H4 (cell line): ENCODE data around the gene KPNA1. TPM values are rescaled to one million over a fixed set of nuclear protein-coding genes. Genes with fewer than 3 reads are reported as not detected.

ENCODE experiments used
- DNase-seq: peaks from one replicate; pipeline ENCODE4 v3.0.0-alpha.2; 2015; ENCODE audit warnings: low spot score
- total RNA-seq: library from RNA; depleted of rRNA; stranded (reverse); fragments of >200 nt; shearing (Covaris generic); gene quantifications from 2 replicates; pipeline ENCODE4 v1.2.3, GENCODE V29; 2014; rRNA removed

Gene KPNA1
- 43.5 and 67.2 TPM in 2 replicates for total RNA-seq

DNA sequence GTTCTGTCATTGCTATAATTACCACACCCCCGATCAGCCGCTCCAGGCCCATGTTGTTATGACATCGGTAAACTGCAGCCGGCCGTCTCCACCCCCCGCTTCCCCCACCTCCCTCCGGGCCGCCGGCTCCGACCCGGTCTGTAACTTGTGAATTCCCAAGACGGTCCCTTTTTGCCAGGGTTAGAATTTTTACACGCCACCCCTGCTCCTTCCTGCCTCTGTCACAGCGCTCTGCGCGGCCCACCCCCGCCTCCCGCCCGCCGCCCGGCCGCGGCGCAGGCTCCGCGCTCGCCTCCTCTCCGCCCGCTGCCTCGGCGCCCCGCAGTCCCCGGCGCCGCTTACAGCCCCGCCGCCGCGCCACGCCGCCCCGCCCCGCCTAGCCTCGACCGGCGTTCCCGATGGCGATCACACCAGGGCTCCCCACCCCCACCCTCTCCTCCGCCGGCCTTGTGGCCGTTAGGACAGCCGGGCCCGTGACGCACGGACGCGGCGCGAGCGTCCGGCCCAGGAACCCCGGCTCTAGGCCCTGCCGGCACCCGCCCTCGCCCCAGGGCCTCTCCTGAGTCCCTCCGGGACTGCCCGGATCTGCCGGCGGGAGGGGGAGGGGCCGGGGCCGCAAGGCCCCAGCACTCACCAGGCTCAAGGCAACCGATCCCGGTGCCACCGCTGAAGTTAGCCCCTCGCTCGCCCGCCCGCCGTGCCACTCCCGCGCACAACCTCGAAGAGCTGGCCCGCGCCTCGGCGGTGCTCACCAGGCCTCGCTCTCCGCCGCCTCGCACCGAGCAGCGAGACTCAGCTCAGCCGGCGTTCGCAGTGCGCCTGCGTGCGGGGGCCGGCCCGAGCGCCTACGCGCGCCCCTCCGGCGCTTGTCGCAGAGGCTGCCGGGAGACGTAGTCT lies at the start of gene KPNA1:
KPNA1 (minus strand) TSS at position 817 of the 897 bp plus-strand sequence. CDS start 18,374 bp downstream, outside the sequence.
- DNase-seq = peak; percentile 87

DNA sequence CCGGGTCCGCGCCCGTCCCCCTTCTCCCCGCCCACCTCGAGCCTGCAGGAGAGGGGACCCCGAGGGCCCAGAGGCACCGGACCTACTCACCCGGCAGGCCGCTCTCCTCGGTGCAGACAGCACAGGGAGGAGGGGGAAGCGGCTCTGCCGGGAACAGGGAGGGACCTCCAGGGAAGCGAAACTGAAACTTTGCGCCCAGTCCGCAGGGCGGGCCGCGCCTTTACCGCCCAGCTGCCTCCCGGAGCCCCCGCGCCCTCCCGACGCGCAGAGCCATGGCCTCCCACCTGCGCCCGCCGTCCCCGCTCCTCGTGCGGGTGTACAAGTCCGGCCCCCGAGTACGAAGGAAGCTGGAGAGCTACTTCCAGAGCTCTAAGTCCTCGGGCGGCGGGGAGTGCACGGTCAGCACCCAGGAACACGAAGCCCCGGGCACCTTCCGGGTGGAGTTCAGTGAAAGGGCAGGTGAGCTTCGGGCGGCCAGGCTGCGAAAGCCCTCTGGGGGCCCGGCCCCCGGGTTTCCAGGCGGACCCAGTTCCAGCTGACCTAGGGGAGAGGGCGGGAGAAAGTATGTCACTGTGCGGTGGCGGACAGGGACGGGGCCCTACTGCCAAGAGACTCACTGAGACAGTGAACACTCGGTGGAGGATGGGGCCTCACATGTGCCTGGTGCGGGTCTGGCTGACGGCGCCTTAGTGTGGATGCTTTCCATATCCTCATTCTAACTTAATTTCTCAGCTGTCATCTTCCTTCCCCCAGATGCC lies 49.6 kb upstream of the KPNA1 start, which contains the start of the genes DTX3L and PARP9:
DTX3L (plus strand) TSS at position 184 of the 758 bp plus-strand sequence; CDS start at position 273, 89 bp downstream.
PARP9 (minus strand) TSS at position 146 of the 758 bp plus-strand sequence. CDS start 4,680 bp downstream, outside the sequence.
- peak; percentile 88 for DNase-seq

DNA sequence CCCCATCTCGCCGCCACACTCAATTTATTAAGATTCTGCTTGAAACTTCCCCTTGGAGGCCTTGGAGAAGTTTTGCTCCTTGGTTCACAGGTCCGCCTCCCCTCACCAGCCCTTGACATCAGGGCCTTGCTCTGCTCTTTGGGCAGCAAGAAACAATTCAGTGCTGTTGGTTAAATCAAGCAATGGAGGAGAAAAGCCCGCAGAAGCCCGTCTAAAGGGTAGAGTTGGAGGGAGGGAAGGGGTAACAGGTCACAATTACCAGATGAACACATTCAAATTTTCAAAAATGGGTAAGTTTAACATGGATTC lies 48.9 kb upstream of the KPNA1 start:
- no peak for DNase-seq

DNA sequence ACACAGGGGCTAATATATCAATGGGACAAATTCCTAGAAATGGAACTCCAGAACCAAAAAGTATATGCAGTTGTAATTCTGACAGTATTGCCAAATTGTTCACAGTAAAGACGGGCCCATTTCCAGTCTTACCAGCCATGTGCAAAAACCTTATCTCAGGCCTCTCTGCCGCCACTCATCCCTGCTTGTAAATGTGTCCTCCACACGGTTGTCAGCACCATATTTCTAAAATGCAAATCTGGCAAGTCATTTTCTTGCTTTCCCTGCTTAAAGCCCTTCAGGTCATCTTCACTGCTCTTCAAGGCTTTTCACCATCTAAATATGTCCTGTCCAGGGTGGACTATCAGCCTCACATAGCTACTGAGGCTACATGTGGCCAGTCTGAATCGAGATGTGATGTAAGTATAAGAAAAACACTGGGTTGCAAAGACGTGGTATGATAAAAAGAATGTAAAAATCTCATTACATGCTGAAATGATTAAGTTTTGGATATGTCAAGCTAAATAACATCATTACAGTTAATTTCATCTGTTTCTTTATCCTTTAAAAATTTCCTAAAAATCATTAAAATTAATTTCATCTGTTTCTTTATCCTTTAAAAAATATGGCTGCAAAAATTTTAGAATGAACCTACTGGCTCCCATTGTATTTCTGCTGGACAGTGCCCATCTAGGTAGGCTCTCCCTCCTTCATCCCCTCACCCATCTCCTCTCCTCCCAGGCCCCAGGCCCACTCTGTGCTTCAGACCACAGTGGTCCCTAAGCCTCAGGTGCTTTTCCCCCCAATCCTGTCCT lies 48.4 kb upstream of the KPNA1 start:
- DNase-seq = no peak

DNA sequence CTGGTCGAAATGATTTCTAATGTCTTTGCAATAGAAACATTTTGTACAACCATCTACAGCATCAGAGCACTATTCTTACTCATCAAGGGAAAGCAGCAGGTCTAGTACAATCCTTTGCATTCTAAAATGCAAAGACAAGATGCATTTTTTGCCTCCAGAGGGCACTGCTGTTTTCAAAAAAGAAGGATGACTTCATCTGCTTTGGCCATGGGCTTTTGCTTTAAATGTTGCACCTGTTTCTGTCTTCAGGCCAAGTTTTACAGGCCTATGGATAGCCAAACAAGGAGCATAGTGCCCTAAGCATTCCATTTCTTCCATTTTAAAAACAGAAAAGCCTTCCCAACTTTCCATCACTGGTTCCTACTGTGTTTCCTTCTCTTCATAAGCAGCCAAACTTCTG lies 45.9 kb upstream of the KPNA1 start:
- peak; percentile 58 for DNase-seq

DNA sequence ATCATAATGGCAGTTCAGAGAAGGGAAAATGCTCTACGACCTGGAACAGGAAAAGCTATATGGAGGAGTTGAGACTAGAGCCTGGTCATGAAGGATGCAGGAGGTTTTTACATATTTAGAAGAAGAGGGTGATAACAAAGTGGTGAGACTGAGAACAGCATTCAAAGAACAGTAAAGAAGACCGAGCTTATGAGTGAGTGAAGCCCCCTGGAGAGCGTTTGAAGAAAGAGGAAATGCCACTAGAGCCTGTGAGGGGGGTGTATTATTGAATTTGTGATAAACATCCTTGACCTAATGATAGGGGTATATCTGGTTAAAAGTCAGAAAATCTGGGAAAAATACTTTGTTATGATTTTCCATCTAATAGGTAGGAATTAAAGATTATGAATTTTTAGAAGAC lies 45.2 kb upstream of the KPNA1 start:
- DNase-seq = no peak

DNA sequence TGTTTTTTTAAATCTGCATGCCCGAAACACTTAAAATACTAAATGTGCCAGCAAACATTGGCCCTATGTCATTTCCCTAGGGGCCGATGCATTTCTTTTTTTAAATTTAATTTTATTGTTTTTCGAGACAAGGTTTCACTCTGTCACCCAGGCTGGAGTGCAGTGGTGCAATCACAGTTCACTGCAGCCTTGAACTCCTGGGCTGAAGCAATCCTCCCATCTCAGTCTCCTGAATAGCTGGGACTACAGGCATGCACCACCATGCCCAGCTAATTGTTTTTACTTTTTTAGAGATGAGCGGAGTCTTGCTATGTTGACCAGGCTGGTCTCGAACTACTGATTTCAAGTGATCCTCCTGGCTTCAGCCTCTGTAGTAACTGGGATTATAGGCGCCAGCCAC lies 43.9 kb upstream of the KPNA1 start:
- DNase-seq = no peak

DNA sequence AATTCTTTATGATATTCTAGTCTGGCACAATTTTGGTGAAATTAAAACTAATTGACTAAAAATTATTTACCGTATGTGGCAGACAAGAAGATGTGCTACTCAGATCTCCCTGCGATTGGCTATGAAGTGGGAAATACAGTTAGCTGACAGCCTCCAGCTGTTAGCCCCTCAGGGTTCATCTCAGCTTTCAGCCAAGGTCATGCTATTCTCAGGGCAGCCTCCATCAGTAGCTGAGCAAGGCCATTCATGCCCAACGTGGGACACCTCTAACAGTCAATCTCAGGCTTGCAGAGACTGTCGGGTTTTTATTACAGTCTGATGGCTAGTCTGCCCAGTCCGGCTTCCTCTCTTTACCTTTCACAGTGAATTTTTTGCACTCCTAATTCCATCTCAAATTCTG lies 42.6 kb upstream of the KPNA1 start:
- DNase-seq = no peak

DNA sequence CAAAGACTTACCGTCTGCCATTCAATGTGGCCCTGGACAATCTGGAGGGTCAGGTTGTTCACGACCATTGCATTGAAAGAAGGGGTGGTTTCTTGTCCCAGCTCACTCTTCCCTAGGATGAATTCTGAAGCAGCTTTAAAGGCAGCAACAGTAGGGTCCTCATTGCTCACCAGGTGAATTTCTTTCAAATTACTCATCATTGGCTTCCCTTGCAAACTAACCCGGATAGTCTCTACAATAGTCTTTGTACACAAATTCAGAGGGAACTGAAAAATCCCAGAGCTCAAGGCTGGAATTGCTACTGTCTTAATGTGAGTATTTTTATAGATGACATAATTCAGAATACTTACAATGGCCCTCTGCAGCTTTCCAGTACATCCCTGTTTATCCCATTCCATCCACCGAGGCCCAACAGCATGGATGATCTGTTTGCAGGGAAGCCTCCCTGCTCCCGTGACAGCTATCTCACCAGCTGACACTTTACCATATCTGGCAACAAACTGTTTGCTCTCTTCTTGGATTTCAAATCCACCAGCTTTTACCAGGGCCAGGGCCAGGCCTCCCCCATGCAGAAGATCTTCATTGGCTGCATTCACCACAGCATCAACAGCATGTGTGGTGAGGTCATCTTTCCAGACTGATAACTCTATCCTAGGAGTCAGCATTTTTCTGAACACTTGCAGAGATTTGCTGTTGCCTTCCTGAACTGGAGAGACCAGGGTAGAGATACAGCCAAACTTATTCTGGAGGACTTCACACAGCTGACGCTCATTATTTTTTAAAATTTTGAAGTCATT lies 40.7 kb upstream of the KPNA1 start:
- DNase-seq = no peak

DNA sequence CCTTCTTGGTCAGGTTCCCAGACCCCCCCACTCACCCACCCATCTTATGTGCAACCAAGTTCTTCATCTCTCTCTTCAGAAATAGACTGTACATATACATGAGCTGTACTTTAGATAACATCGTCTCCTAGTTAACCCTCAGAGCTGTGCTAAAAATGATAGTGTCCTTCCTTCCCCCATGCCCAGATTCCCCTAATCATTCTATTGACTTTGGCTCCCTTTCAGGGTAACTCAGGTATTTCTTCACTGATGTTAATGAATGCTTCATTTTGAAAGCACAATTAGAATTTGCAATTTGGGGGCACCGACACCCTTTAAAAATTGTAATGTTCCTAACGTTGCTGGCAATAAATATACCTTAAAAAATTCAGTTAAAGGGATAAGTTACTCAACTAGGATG lies 38.4 kb upstream of the KPNA1 start:
- no peak for DNase-seq

DNA sequence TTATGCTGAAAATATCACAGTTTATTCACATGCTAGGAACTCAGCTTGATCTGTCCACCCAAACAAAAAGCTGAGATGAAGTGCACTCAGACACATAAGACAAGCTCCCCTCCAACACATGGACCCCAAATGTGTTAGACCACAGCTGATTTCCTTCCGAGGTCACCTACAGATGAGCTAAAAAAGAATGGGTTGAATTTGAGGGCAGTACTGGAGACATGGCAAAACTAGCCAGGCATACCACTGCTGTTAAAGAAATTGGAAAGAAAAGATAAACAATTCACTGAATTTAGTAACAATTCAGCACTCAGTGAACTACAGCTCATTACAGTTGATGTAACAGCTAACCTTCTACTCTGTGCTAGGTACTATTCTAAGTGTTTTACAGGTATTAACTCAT lies 33.9 kb upstream of the KPNA1 start:
- no peak for DNase-seq

DNA sequence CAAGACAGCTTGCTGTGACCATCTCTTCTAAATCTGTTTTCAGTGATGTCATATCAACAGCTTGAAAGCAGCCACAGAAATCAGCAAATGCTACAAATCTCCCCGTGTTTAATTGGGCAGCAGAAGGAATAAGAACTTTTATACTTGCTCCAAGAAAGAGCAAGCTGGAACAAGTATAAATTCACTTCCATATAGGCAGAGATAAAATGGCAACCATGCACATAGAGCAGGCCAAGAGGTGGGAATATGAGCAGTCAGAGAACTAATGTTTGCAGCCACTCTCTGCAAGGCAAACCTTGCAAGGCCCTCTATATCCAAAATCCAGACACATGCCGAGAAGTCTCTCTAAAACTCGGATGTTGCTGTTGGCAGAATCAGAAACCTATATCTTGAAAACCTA lies 33.3 kb upstream of the KPNA1 start:
- no peak for DNase-seq

DNA sequence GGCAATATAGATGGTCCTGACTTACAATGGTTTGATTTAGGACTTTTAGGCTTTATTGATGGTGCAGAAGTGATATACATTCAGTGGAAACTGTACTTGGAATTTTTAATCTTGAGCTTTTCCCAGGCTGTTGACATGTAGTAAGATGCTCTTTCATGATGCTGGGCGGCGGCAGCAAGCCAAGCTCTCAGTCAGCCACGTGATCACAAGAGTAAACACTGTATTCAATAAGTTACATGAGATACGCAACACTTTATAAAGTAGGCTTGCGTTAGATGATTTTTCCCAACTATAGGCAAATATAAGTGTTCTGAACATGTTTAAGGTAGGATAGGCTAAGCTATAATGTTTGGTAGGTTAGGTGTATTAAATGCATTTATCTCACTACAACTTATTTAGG lies 31.4 kb upstream of the KPNA1 start:
- DNase-seq = no peak

DNA sequence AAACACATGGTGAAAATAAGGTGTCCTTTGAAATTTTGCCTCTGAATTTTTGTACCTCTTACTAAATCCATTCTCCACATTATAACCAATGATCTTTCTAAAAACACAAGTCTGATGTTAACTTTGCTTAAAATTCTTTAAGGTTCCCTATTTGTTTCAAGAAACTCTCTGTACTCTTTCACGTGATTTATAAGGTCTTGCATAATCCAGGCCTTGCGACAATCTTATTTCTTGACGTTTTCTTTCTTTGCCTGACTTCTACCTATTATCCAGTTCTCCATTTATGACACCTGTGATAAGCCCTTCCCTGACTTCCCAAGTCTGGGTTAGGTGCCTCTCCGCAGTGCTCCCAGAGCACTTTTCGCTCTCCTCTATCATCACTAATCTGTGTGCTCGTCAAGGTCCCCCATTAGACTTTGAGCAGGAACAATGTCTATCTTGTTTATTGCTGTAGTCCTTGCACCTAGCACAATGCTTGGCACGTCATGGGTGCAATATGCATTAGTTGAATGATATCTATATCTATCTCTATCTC lies 24.3 kb upstream of the KPNA1 start:
- DNase-seq = no peak

DNA sequence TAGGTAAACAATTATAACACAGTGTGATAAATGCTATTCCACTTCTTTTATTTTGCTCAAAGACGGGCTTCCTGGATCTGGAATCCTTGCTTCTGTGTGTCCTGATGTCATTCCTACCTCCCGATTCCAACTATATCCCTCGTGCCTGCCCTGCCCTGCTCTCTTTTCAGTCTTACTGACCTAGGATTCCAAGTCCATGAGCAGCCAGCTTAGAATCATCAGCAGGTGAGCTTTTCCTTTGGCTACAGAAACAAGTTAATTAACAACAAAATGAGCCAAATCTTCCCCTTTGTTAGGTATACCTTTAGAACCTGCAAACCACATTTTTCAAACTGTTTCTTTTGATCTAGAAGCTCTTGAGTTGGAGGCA lies 21.9 kb upstream of the KPNA1 start:
- no peak for DNase-seq

DNA sequence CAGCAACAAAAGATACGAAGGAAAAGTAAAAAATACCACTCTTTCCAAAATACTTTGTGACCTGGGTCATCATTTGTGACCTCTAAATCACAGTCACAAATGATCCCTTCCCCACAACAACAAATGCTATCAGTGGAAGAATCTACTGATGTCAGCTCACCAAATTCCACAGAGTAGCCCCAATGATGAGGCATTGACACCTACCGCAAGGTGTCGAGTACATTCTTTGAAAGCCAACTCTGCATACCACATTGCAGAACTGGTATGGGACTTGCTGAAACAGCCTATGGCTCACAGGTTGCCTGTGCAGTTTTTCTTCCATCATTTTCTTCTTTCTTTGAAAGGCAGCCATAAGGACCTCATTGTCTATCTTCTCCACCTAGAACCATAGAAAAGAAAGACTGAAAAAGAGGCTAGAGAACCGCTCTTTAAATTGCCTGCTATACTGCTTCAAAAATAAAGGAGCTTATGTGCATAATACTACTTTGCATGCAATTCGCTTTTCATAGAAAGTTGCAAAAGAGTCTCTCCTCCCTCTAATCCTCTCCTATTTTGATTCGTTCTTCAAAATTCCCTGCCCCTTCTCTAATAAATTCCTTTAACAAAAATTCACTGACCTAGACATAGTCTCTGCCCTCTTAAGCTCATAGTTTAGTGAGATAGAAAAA lies 21.4 kb upstream of the KPNA1 start:
- no peak for DNase-seq

DNA sequence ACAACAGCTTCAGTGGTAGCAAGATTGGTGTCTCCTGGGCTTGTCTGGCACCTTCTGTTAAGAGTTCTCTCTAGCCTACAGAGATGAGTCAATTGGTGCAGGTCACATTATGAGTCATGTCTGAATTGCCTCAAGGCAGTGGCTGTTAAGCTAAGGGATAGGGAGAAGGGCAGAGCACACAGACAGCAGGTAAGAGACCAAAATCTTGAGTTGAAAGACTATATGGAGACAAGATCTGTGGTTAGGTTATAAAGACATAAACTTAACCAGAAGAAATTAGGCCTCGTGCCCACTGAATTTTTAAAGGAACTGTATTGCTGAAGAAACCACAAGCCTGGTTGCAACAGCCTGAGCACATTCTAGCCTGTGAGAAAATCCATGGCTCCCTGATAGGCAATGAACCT lies 19.2 kb upstream of the KPNA1 start:
- DNase-seq = peak; percentile 82

DNA sequence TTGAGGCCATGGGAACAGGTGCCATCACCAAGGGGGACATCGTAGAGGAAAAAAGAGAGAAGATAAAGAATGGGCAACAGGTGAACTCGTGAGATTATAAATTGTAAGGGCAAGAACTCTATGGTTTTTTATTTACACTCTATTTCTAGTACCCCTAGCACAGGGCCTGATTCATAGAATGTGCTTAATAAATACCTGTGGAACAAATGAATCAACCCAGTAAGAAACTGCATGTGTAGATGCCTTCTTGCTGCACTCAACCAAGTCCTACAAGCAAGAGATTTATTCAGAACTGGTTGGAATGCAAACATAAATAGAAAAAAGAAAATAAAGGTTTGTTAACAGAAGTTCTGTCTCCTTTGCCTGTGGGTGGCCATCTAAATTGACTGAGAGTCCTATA lies 18.7 kb upstream of the KPNA1 start:
- no peak for DNase-seq

DNA sequence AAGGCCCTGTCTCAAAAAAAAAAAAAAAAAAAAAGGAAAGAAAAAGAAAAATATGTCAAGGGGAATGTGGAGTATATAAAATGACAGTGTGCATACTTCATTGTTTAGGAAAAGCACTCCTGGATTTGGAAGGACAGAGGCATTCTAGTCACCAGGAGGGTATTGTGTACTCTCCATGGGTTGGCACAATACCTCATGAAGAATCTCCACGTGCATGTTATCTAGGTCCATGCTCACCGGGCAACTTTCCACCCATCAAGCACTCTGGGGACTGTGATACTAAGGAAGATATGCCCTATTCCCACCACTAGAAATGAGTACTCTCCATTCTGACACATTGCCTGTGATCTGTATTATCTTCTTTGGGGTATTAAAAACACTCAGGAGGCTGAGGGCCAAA lies 15.4 kb upstream of the KPNA1 start:
- no peak for DNase-seq

DNA sequence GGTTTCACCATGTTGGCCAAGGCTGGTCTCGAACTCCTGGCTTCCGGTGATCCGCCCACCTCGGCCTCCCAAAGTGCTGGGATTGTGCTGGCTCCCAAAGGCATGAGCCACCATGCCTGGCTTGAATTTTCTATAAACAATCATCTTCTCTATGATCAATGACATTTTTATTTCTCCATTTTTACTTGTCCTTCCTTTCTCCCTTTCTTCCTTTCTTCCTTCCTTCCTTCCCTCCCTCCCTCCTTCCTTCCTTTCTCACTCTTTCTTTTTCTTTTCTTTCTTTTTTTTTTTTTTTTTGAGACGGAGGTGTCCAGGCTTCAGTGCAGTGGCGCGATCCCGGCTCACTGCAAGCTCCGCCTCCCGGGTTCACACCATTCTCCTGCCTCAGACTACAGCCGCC lies 8.6 kb upstream of the KPNA1 start:
- DNase-seq = no peak

DNA sequence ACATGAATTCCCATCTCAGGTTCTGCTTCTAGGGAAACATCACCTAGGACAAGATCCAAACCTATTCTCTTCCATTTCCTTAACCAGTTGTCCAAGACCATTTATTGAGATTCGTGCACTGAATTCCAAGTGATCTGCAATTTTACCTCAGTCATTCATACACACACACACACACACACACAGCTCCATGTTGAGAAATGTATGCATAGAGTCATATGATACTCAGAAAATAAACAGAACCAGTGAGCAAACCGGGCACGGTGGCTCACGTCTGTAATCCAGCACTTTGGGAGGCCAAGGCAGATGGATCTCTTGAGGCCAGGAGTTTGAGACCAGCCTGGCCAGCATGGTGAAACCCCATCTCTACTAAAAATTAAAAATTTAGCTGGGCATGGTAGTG lies 6.1 kb upstream of the KPNA1 start:
- DNase-seq = no peak
